Stimulated activated CD4-positive, alpha-beta T cell treated with anti-CD3 and anti-CD28 coated beads, TNF-alpha, amount 100 ng/mL, for 4 hours (primary cell): ENCODE results near the gene CFAP119.
"Not testable (repeated sequence)": the region's sequence is repeated elsewhere in the genome, so short reads cannot be mapped to it uniquely, and the experiment has no call there.

Experiments
- DNase-seq, 3 experiments: peaks; one replicate each; pipeline ENCODE4 v3.0.0-alpha.2; 2020; ENCODE audit warnings: low read depth in 3 of 3

CFAP119 gene

GRCh38 chr16:30761928-30762902 is at the start of gene CFAP119, which contains the start of gene RNF40:
Gene CFAP119, minus strand, starts transcription at chr16:30762062. Its CDS starts 314 bp downstream, at chr16:30761748.
Gene RNF40, plus strand, starts transcription at chr16:30762322. Its CDS starts 224 bp downstream, at chr16:30762546.
- peak; percentile 68 to 76 (median 74) for DNase-seq

GRCh38 chr16:30809675-30810074 is 47.8 kb upstream of the CFAP119 start:
- DNase-seq = not testable (repeated sequence)

DNA sequence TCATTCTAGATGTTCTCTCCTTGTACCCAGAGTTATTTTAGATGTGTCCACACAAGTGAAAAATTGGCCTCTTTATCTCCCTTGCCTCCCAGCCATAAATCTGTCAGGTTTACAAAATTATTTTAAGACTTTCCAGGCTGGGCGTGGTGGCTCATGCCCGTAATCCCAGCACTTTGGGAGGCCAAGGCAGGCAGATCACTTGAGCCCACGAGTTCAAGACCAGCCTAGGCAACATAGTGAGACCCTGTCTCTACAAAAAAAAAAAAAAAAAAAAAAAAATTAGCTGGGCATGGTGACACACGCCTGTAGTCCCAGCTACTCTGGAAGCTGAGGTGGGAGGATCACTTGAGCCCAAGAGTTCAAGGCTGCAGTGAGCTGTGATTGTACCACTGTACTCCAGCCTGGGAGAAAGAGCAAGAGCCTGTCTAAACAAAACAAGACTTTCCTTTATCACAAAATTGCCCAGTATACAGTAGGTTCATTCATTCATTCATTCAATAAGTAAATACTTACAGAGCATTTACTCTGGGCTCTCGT is 47.1 kb upstream of the CFAP119 start:
- DNase-seq = not testable (repeated sequence)

DNA sequence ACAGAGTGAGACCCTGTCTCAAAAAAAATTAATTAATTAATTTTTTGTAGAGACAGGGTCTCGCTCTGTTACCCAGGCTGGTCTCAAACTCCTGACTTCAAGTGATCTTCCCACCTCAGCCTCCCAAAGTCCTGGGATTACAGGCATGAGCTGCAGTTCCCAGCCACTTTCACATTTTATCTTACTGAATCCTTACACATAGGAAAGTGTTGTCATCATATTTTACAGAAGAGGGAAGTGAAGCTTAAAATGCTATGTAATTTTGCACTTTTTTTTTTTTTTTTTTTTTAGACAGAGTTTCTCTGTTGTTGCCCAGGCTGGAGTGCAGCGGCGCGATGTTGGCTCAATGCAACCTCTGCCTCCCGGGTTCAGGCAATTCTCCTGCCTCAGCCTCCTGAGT is 46.3 kb upstream of the CFAP119 start:
- DNase-seq = no peak

DNA sequence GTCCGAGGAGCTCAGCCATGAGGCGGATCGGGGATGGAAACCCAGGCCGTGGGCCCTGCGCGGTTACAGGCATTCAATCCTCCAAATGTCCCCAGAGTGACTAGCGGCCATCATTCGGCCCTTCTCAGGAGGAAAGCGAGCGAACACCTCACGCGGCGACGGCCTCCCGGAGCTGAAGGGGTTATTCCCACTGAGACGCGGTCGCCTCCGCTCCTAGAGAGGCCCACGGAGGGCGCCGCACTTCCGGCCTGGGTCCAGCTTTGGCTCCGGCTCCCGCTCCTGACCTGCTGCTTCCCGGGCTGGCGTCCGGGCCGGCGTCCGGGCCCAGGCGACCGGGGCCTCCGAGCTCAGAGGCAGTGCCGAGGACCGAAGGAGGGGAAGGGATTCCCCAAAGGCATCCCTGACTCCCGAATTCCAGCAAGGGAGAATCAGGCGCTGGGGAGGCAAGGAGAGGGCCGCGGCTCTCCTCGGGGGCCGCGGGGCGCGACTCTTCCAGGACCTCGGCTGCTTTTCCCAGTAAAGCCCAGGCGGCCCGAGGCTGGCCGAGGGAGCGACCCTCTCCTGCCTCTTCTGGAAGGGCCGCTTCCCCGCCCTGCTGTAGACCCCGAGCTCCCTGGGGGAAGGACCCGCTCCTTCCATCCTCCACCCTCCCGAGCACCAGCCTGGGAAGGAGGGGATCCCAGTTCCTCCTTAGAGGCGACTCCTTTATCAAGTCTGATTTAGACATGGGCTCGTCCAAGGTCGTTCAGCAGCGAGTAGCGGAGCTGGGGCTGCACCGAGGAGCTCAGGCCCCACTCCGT is 43.7 kb upstream of the CFAP119 start:
- DNase-seq = peak in 2 of 3 experiments; percentile 28 to 47

DNA sequence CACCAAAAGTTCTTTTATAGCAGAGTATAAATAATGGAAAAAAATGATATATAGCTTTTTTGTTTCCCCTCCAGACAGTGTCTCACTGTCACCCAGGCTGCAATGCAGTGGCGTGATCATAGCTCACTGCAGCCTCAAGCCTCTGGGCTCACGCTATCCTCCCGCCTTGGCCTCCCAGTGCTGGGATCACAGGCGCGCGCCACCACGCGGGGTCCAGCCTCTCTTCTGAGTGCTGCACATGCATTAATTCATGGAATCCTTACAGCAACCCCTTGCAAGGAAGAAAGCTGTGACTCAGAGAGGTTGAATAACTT is 43.2 kb upstream of the CFAP119 start:
- no peak for DNase-seq

DNA sequence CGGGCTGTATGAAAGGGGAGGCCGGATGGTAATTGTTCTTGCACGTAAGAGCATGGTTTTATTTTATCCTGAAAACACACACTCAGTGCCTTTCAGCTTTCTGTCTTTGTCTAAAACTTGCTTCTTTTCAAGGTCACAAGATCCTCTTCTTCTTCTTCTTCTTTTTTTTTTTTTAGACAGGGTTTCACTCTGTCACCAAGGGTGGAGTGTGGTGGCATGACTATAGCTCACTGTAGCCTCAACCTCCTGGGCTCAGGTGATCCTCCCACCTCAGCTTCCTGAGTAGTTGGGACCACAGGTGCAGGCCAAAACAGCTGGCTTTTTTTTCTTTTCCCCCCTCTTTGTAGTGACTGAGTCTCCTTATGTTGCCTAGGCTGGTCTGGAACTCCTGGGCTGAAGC is 41.1 kb upstream of the CFAP119 start:
- no peak for DNase-seq

DNA sequence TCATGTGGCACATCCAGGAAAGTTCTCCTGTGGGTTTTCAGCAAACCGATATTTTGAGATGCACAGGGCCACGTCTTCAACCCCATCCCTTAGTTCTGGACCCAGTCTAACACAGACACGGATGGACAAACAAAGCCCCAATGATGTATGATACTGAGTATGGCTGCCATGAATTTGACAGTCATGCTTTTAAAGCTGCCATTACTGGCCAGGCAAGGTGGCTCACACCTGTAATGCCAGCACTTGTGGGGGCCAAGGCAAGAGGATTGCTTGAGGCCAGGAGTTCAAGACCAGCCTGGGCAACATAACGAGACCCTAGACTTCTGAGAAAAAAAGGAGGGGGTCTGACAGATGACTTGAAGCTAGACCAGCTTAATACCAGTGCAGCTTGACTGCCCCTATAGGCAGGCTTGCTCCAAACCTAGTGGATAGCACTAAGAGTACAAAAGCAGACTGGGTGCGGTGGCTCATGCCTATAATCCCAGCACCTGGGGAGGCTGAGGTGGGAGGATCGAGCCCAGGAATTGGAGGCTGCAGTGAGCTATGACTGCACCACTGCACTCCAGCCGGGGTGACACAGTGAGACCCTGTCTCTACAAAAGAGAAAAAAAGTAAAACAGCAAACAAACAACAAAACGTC is 35.9 kb upstream of the CFAP119 start:
- no peak for DNase-seq

DNA sequence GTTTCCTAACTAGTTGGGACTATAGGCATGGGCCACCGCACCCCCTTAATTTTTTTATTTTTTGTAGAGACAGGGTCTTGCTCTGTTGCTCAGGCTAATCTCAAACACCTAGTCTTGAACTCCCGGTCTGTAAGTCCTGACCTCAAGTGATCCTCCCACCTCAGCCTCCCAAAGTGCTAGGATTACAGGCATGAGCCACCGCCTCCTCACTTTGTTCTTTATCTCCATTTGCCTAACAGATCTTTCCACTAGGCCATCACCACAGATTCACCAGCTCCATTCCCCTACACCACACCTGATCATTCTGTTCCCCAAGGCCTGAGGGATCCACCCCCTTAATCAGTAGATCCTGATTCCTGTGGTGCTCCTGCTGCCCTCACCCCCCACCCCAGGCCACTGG is 32.8 kb upstream of the CFAP119 start:
- DNase-seq = no peak

- DNase-seq = no peak
Observed at GRCh38 chr16:30793508-30794069, 31.7 kb upstream of the CFAP119 start.

GRCh38 chr16:30787613-30788378 is 25.9 kb upstream of the CFAP119 start:
- DNase-seq = no peak

GRCh38 chr16:30786936-30787612 is 25.2 kb upstream of the CFAP119 start, which contains the start of gene ZNF629:
Gene ZNF629, minus strand, starts transcription at chr16:30787205. Its CDS starts 2,723 bp downstream, at chr16:30784482.
- DNase-seq = no peak

GRCh38 chr16:30786115-30786935 is 24.5 kb upstream of the CFAP119 start:
- DNase-seq = no peak

GRCh38 chr16:30785126-30786106 is 23.6 kb upstream of the CFAP119 start:
- DNase-seq = no peak

DNA sequence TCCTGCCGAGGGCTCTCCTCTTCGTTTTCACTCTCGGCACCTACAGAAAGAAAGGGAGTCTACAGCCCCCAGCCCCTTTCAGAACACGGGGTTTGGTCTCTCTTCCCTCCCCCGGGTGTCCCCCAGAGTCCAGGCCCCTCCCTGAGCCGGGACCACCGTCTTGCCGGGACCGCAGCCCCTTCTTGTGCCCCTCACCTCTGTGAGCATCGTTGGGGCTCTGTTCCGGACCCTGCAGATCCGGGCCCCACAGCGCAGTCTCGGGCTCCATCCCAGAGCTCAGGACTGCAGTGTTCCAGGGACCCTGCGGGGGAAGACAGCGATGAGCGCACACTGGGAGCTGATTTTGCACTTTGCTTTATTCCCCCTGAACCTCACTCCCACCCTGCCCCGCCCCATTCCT is 22.4 kb upstream of the CFAP119 start:
- no peak for DNase-seq

GRCh38 chr16:30783280-30784109 is 21.6 kb upstream of the CFAP119 start:
- no peak for DNase-seq
